ENCODE results near the gene NDUFB8.

The NDUFB8 gene

DNA sequence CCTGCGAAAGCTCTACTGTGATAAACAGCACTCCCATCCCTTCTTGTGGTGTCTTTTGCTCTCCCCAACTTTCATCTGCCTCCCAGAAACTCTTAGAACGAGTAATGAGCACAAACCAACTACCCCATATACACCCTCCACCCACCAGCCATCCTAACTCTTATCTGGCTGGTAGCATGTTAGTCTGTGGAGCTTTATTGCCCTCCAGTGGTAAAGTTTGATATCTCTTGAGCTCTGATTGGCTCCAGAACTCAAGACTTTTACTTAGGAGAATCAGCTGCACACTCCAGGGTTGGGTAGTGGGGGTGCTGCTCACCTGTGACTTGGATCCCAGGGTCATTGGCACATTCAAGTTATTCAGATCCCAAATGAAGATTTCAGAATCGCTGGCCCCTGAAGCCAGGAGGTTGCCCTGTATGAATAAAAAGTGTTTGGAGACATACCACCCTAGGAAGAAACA, 20.9 kb downstream of the NDUFB8 start:
- Histone ChIP-seq H2BK120ac (ENCODE audit: low read depth, low read length) (no peak overlapping the region), H2BK15ac (replicated peaks; ENCODE audit: low read depth) (no peak overlapping the region), H3K23ac (ENCODE audit: low read length) (no peak overlapping the region), H2AK5ac (ENCODE audit: low read length) (no peak overlapping the region), H3K4ac (ENCODE audit: low read depth, low read length) (no peak overlapping the region), H3K36me3 (ENCODE audit: control insufficient read depth, insufficient read depth, low read length) (no peaks in the 10 kb centered on the region), H3K18ac (ENCODE audit: low read length) (no peak overlapping the region), H3K4me1 (ENCODE audit: control insufficient read depth, low read depth, low read length) (no peaks in the 10 kb centered on the region), H3K79me2 (ENCODE audit: control insufficient read depth, insufficient read depth, low read length) (no peaks in the 10 kb centered on the region), H3K9ac (ENCODE audit: low read length) (no peak overlapping the region), H3K27me3 (ENCODE audit: insufficient read depth, low read length, poor library complexity) (no peaks in the 10 kb centered on the region), H3K4me3 (ENCODE audit: low read length) (no peak overlapping the region), H4K8ac (ENCODE audit: low read depth, low read length) (no peak overlapping the region), H2BK5ac (ENCODE audit: low read length) (no peak overlapping the region), H3K56ac (ENCODE audit: low read length) (no peak overlapping the region), H4K5ac (ENCODE audit: low read length) (no peak overlapping the region), H3K79me1 (ENCODE audit: low read length) (no peaks in the 10 kb centered on the region), H3K27ac (ENCODE audit: low read depth, low read length) (no peak overlapping the region), H3K4me2 (ENCODE audit: low read length) (no peak overlapping the region)
- DNase-seq, result peak; percentile 80
- WGBS (ENCODE audit: extremely low coverage, insufficient coverage, low lambda C conversion rate), result no CpG with 5 or more reads among the region's 3 CpGs

DNA sequence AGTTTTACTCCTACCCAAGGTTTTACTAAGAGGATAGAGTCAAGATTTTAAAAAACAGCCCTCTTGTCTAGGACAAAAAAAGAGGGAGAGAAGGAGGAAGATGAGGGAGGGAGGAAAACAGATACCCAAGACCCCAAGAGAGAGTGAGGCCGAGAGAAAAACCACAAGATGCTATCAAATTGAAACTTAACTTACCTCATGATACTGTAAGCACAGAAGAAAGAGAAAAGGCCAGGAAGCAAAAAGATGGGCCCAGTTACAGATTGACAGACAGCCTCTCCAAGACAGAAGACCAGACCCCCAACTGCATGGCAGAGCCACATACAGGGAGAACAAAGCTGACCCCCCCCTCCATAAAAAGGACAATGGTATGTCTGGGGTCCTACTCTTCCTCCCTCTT, 21.4 kb downstream of the NDUFB8 start:
- no peak overlapping the region for H3K4me3 ChIP-seq (ENCODE audit: low read length)
- no peak overlapping the region for H4K5ac ChIP-seq (ENCODE audit: low read length)
- WGBS (ENCODE audit: extremely low coverage, insufficient coverage, low lambda C conversion rate), result no CpG with 5 or more reads among the region's 1 CpG
- H3K4ac ChIP-seq (ENCODE audit: low read depth, low read length), result no peak overlapping the region
- H3K4me2 ChIP-seq (ENCODE audit: low read length), result no peak overlapping the region
- no peak overlapping the region for H2BK15ac ChIP-seq (replicated peaks; ENCODE audit: low read depth)
- H3K4me1 ChIP-seq (ENCODE audit: control insufficient read depth, low read depth, low read length), result no peaks in the 10 kb centered on the region
- H3K56ac ChIP-seq (ENCODE audit: low read length), result no peak overlapping the region
- no peaks in the 10 kb centered on the region for H3K36me3 ChIP-seq (ENCODE audit: control insufficient read depth, insufficient read depth, low read length)
- no peak overlapping the region for H2BK120ac ChIP-seq (ENCODE audit: low read depth, low read length)
- H3K18ac ChIP-seq (ENCODE audit: low read length), result no peak overlapping the region
- H4K8ac ChIP-seq (ENCODE audit: low read depth, low read length), result no peak overlapping the region
- H3K79me2 ChIP-seq (ENCODE audit: control insufficient read depth, insufficient read depth, low read length), result no peaks in the 10 kb centered on the region
- H3K79me1 ChIP-seq (ENCODE audit: low read length), result no peaks in the 10 kb centered on the region
- no peak overlapping the region for H3K9ac ChIP-seq (ENCODE audit: low read length)
- no peak for DNase-seq
- no peak overlapping the region for H2BK5ac ChIP-seq (ENCODE audit: low read length)
- H2AK5ac ChIP-seq (ENCODE audit: low read length), result no peak overlapping the region
- H3K23ac ChIP-seq (ENCODE audit: low read length), result no peak overlapping the region
- H3K27ac ChIP-seq (ENCODE audit: low read depth, low read length), result no peak overlapping the region
- H3K27me3 ChIP-seq (ENCODE audit: insufficient read depth, low read length, poor library complexity), result no peaks in the 10 kb centered on the region

DNA sequence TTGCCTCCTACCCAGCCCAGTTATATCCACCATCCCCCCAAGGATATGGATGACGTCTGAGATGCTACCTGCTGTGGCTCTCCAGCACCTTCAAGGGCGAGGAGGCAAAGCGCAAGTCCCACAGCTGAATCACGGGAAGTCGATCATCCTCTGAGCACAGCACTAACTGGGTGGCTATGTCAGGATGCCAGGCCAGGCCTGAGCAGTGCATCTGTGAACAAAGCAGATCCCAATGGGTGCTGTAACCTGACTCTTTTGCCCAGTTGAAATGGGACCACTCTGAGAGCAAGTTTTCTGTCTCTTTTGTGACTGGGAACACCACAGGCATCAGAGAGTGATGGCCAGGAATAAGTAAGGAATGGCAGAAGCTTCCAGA, 22.3 kb downstream of the NDUFB8 start:
- Histone ChIP-seq H3K4me3 (ENCODE audit: low read length) (no peak overlapping the region), H3K56ac (ENCODE audit: low read length) (no peak overlapping the region), H3K18ac (ENCODE audit: low read length) (no peak overlapping the region), H3K27me3 (ENCODE audit: insufficient read depth, low read length, poor library complexity) (no peaks in the 10 kb centered on the region), H2AK5ac (ENCODE audit: low read length) (no peak overlapping the region), H3K23ac (ENCODE audit: low read length) (no peak overlapping the region), H3K36me3 (ENCODE audit: control insufficient read depth, insufficient read depth, low read length) (no peaks in the 10 kb centered on the region), H3K79me1 (ENCODE audit: low read length) (no peaks in the 10 kb centered on the region), H3K4me1 (ENCODE audit: control insufficient read depth, low read depth, low read length) (no peaks in the 10 kb centered on the region), H2BK120ac (ENCODE audit: low read depth, low read length) (no peak overlapping the region), H3K4me2 (ENCODE audit: low read length) (no peak overlapping the region), H4K8ac (ENCODE audit: low read depth, low read length) (no peak overlapping the region), H3K9ac (ENCODE audit: low read length) (no peak overlapping the region), H2BK15ac (replicated peaks; ENCODE audit: low read depth) (no peak overlapping the region), H3K27ac (ENCODE audit: low read depth, low read length) (no peak overlapping the region), H3K79me2 (ENCODE audit: control insufficient read depth, insufficient read depth, low read length) (no peaks in the 10 kb centered on the region), H3K4ac (ENCODE audit: low read depth, low read length) (no peak overlapping the region), H2BK5ac (ENCODE audit: low read length) (no peak overlapping the region), H4K5ac (ENCODE audit: low read length) (no peak overlapping the region)
- DNase-seq, result no peak
- WGBS (ENCODE audit: extremely low coverage, insufficient coverage, low lambda C conversion rate), result no CpG with 5 or more reads among the region's 5 CpGs

DNA sequence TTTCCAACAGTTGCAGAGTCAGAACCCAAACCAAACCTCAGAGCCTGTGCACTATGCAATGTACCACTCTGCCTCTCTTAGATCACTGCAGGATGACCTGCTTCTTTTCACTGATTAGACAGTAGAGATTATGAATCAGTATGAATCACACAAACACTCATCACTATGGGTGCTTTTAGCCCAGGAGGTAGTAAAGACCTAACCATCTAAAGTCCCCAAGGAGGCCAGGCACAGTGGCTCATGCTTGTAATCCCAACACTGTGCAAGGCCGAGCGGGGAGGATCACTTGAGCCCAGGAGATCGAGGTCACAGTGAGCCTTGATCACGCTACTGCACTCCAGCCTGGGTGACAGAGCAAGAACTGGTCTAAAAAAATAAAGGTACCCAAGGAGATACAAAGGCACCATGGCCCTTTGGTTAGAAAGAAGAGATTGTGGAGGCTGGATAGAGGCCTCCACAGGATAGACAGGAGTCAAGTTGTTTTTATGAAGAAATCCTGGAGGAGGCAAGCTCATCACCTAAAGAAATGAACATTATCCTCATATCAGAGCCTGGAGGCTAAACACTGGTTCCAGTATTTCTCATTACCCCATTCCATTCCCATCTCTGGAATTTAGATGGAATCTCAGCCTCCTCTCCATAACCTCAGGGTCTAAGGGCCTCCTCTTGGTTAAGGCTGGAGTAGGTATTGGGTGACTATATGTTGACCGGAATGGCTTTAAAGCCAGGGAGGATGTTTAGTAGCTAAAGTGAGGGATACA, 22.9 kb downstream of the NDUFB8 start:
- Histone ChIP-seq H3K56ac (ENCODE audit: low read length) (no peak overlapping the region), H3K4me3 (ENCODE audit: low read length) (no peak overlapping the region), H4K5ac (ENCODE audit: low read length) (no peak overlapping the region), H3K23ac (ENCODE audit: low read length) (no peak overlapping the region), H3K79me2 (ENCODE audit: control insufficient read depth, insufficient read depth, low read length) (no peaks in the 10 kb centered on the region), H3K27me3 (ENCODE audit: insufficient read depth, low read length, poor library complexity) (no peaks in the 10 kb centered on the region), H3K9ac (ENCODE audit: low read length) (no peak overlapping the region), H3K4ac (ENCODE audit: low read depth, low read length) (no peak overlapping the region), H2AK5ac (ENCODE audit: low read length) (no peak overlapping the region), H3K18ac (ENCODE audit: low read length) (no peak overlapping the region), H3K27ac (ENCODE audit: low read depth, low read length) (no peak overlapping the region), H3K79me1 (ENCODE audit: low read length) (no peaks in the 10 kb centered on the region), H2BK120ac (ENCODE audit: low read depth, low read length) (no peak overlapping the region), H3K36me3 (ENCODE audit: control insufficient read depth, insufficient read depth, low read length) (no peaks in the 10 kb centered on the region), H2BK15ac (replicated peaks; ENCODE audit: low read depth) (no peak overlapping the region), H3K4me2 (ENCODE audit: low read length) (no peak overlapping the region), H3K4me1 (ENCODE audit: control insufficient read depth, low read depth, low read length) (no peaks in the 10 kb centered on the region), H4K8ac (ENCODE audit: low read depth, low read length) (no peak overlapping the region), H2BK5ac (ENCODE audit: low read length) (no peak overlapping the region)
- no peak for DNase-seq
- no CpG with 5 or more reads among the region's 5 CpGs for WGBS (ENCODE audit: extremely low coverage, insufficient coverage, low lambda C conversion rate)

DNA sequence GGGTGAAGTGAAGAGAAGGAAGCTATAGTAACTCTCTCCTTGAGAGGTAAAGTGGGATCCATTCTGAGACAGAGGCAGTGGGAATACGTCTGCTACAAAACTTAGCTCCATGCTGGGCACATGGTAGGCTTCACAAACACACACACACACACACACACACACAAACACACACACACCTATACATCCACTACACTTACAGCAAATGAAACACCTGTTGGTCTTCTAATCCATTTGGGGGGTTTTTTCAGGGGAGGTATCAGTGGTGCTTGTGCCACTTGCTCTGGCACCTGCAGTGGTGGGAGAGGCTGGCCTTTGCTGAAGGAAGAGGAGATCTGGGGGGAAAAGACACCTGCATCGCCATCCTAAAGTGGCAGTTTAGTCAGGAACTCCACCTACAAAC, 24.5 kb downstream of the NDUFB8 start:
- no peaks in the 10 kb centered on the region for H3K79me2 ChIP-seq (ENCODE audit: control insufficient read depth, insufficient read depth, low read length)
- DNase-seq, result no peak
- H4K5ac ChIP-seq (ENCODE audit: low read length), result no peak overlapping the region
- H3K27me3 ChIP-seq (ENCODE audit: insufficient read depth, low read length, poor library complexity), result no peaks in the 10 kb centered on the region
- no peak overlapping the region for H3K4me3 ChIP-seq (ENCODE audit: low read length)
- H3K9ac ChIP-seq (ENCODE audit: low read length), result no peak overlapping the region
- H4K8ac ChIP-seq (ENCODE audit: low read depth, low read length), result no peak overlapping the region
- no peaks in the 10 kb centered on the region for H3K4me1 ChIP-seq (ENCODE audit: control insufficient read depth, low read depth, low read length)
- no peaks in the 10 kb centered on the region for H3K79me1 ChIP-seq (ENCODE audit: low read length)
- no peaks in the 10 kb centered on the region for H3K36me3 ChIP-seq (ENCODE audit: control insufficient read depth, insufficient read depth, low read length)
- no peak overlapping the region for H2BK120ac ChIP-seq (ENCODE audit: low read depth, low read length)
- H2AK5ac ChIP-seq (ENCODE audit: low read length), result no peak overlapping the region
- no peak overlapping the region for H3K56ac ChIP-seq (ENCODE audit: low read length)
- no CpG with 5 or more reads among the region's 2 CpGs for WGBS (ENCODE audit: extremely low coverage, insufficient coverage, low lambda C conversion rate)
- H3K23ac ChIP-seq (ENCODE audit: low read length), result no peak overlapping the region
- no peak overlapping the region for H3K18ac ChIP-seq (ENCODE audit: low read length)
- H2BK15ac ChIP-seq (replicated peaks; ENCODE audit: low read depth), result no peak overlapping the region
- H3K4ac ChIP-seq (ENCODE audit: low read depth, low read length), result no peak overlapping the region
- no peak overlapping the region for H3K27ac ChIP-seq (ENCODE audit: low read depth, low read length)
- H3K4me2 ChIP-seq (ENCODE audit: low read length), result no peak overlapping the region
- no peak overlapping the region for H2BK5ac ChIP-seq (ENCODE audit: low read length)

DNA sequence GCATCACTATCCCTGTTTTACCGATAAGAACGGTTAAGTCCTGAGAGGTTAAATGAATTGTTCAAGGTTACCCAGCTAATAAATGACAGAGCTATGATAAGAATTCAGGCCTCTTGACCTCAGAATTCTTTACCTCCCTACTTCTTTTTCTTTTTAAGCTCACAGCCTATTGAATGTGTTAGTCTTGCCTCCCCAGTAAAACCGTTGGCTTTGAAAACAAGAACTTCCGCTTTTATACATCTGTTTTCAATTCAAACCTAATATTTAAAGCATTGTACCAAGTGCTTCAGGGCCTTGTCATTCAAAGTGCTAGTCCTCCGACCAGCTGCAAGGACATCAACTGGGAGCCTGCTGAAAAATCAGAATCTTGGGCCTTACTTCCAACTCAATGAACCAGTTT, 25.6 kb downstream of the NDUFB8 start:
- Histone ChIP-seq H3K27me3 (ENCODE audit: insufficient read depth, low read length, poor library complexity) (no peaks in the 10 kb centered on the region), H3K79me2 (ENCODE audit: control insufficient read depth, insufficient read depth, low read length) (no peaks in the 10 kb centered on the region), H3K18ac (ENCODE audit: low read length) (no peak overlapping the region), H4K5ac (ENCODE audit: low read length) (no peak overlapping the region), H3K4ac (ENCODE audit: low read depth, low read length) (no peak overlapping the region), H4K8ac (ENCODE audit: low read depth, low read length) (no peak overlapping the region), H3K4me3 (ENCODE audit: low read length) (no peak overlapping the region), H3K23ac (ENCODE audit: low read length) (no peak overlapping the region), H2AK5ac (ENCODE audit: low read length) (no peak overlapping the region), H3K27ac (ENCODE audit: low read depth, low read length) (no peak overlapping the region), H3K9ac (ENCODE audit: low read length) (no peak overlapping the region), H3K36me3 (ENCODE audit: control insufficient read depth, insufficient read depth, low read length) (no peaks in the 10 kb centered on the region), H2BK120ac (ENCODE audit: low read depth, low read length) (no peak overlapping the region), H3K4me2 (ENCODE audit: low read length) (no peak overlapping the region), H3K56ac (ENCODE audit: low read length) (no peak overlapping the region), H3K79me1 (ENCODE audit: low read length) (no peaks in the 10 kb centered on the region), H2BK15ac (replicated peaks; ENCODE audit: low read depth) (no peak overlapping the region), H3K4me1 (ENCODE audit: control insufficient read depth, low read depth, low read length) (no peaks in the 10 kb centered on the region), H2BK5ac (ENCODE audit: low read length) (no peak overlapping the region)
- no peak for DNase-seq
- WGBS (ENCODE audit: extremely low coverage, insufficient coverage, low lambda C conversion rate), result no CpG with 5 or more reads among the region's 5 CpGs
